ENCODE results near the gene CXCR6. TPM values are rescaled to one million over a fixed set of nuclear protein-coding genes. Genes with fewer than 3 reads are reported as not detected.

Gene CXCR6
- total and polyA plus RNA-seq, 4 donors: 0.10 to 0.30 (median 0.14) TPM; not detected in 1

- no peak overlapping the region for H3K27ac ChIP-seq (ENCODE audit: low read depth, low read length)
- peaks cover 13% of the 10 kb centered on the region for H3K36me3 ChIP-seq (ENCODE audit: control insufficient read depth, insufficient read depth, low read length)
- no peaks in the 10 kb centered on the region for H3K9me3 ChIP-seq (ENCODE audit: control insufficient read depth, insufficient read depth, low read length)
- H3K27me3 ChIP-seq (ENCODE audit: control insufficient read depth, insufficient read depth, low read length): no peaks in the 10 kb centered on the region
- no peaks in the 10 kb centered on the region for H3K4me1 ChIP-seq (ENCODE audit: control insufficient read depth, insufficient read depth, low read length)
- no peak for DNase-seq (ENCODE audit: low read depth in 4 of 6, low spot score in 6 of 6)
- no peak overlapping the region for H3K4me3 ChIP-seq (ENCODE audit: low read depth, low read length)
- 94% methylated on average over 2 of the region's 5 CpGs for WGBS (ENCODE audit: insufficient coverage)
These were observed 1.8 kb downstream of the CXCR6 start for GRCh38 chr3:45944830-45945620.

- Histone ChIP-seq H3K4me1 (ENCODE audit: control insufficient read depth, insufficient read depth, low read length) (no peaks in the 10 kb centered on the region), H3K27ac (ENCODE audit: low read depth, low read length) (no peak overlapping the region), H3K27me3 (ENCODE audit: control insufficient read depth, insufficient read depth, low read length) (no peaks in the 10 kb centered on the region), H3K36me3 (ENCODE audit: control insufficient read depth, insufficient read depth, low read length) (peaks cover 19% of the 10 kb centered on the region), H3K4me3 (ENCODE audit: low read depth, low read length) (no peak overlapping the region), H3K9me3 (ENCODE audit: control insufficient read depth, insufficient read depth, low read length) (no peaks in the 10 kb centered on the region)
- WGBS (ENCODE audit: insufficient coverage): 100% methylated on average over 1 of the region's 1 CpG
- DNase-seq (ENCODE audit: low read depth in 4 of 6, low spot score in 6 of 6): no peak
These were observed 3.0 kb downstream of the CXCR6 start for GRCh38 chr3:45946307-45946706.

- 96% methylated on average over 3 of the region's 3 CpGs for WGBS (ENCODE audit: insufficient coverage)
- no peak for DNase-seq (ENCODE audit: low read depth in 4 of 6, low spot score in 6 of 6)
- Histone ChIP-seq H3K9me3 (ENCODE audit: control insufficient read depth, insufficient read depth, low read length) (no peaks in the 10 kb centered on the region), H3K4me1 (ENCODE audit: control insufficient read depth, insufficient read depth, low read length) (no peaks in the 10 kb centered on the region), H3K27me3 (ENCODE audit: control insufficient read depth, insufficient read depth, low read length) (no peaks in the 10 kb centered on the region), H3K27ac (ENCODE audit: low read depth, low read length) (no peak overlapping the region), H3K36me3 (ENCODE audit: control insufficient read depth, insufficient read depth, low read length) (peaks cover 22% of the 10 kb centered on the region), H3K4me3 (ENCODE audit: low read depth, low read length) (no peak overlapping the region)
These were observed 3.6 kb downstream of the CXCR6 start for GRCh38 chr3:45946875-45947274.

DNA sequence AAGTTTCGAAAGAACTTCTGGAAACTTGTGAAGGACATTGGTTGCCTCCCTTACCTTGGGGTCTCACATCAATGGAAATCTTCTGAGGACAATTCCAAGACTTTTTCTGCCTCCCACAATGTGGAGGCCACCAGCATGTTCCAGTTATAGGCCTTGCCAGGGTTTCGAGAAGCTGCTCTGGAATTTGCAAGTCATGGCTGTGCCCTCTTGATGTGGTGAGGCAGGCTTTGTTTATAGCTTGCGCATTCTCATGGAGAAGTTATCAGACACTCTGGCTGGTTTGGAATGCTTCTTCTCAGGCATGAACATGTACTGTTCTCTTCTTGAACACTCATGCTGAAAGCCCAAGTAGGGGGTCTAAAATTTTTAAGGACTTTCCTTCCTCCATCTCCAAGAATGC, 4.1 kb downstream of the CXCR6 start:
- no peaks in the 10 kb centered on the region for H3K27me3 ChIP-seq (ENCODE audit: control insufficient read depth, insufficient read depth, low read length)
- 100% methylated on average over 2 of the region's 3 CpGs for WGBS (ENCODE audit: insufficient coverage)
- no peak overlapping the region for H3K27ac ChIP-seq (ENCODE audit: low read depth, low read length)
- H3K36me3 ChIP-seq (ENCODE audit: control insufficient read depth, insufficient read depth, low read length): peaks cover 22% of the 10 kb centered on the region
- no peak overlapping the region for H3K4me3 ChIP-seq (ENCODE audit: low read depth, low read length)
- no peaks in the 10 kb centered on the region for H3K4me1 ChIP-seq (ENCODE audit: control insufficient read depth, insufficient read depth, low read length)
- no peak for DNase-seq (ENCODE audit: low read depth in 4 of 6, low spot score in 6 of 6)
- no peaks in the 10 kb centered on the region for H3K9me3 ChIP-seq (ENCODE audit: control insufficient read depth, insufficient read depth, low read length)

DNA sequence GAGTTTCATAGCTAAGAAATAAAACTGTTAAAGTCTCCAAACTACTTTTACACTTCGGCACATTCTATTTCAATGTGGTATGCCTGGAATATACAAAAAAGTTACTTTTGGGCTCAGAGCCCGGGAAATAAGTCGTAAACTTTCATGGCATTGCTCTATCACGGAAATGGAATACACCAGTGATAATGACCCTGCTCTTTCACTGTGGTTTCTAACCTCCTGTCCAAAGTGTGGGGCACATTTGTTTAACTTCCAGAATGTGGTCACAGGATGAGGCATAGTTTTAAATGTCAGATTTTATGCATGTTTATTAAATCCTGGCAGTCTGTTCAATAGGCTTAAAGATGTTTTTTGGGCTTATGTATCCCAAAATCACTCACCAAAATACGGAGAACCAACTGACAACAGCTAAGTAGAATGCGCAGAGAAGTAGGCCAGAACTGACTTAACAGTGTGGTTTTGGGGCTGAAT, 5.1 kb downstream of the CXCR6 start:
- H3K4me1 ChIP-seq (ENCODE audit: control insufficient read depth, insufficient read depth, low read length): no peaks in the 10 kb centered on the region
- H3K9me3 ChIP-seq (ENCODE audit: control insufficient read depth, insufficient read depth, low read length): no peaks in the 10 kb centered on the region
- H3K4me3 ChIP-seq (ENCODE audit: low read depth, low read length): no peak overlapping the region
- DNase-seq (ENCODE audit: low read depth in 4 of 6, low spot score in 6 of 6): peak in 1 of 6 donors; percentile 41
- peaks cover 22% of the 10 kb centered on the region for H3K36me3 ChIP-seq (ENCODE audit: control insufficient read depth, insufficient read depth, low read length)
- 96% methylated on average over 3 of the region's 6 CpGs for WGBS (ENCODE audit: insufficient coverage)
- H3K27me3 ChIP-seq (ENCODE audit: control insufficient read depth, insufficient read depth, low read length): no peaks in the 10 kb centered on the region
- no peak overlapping the region for H3K27ac ChIP-seq (ENCODE audit: low read depth, low read length)

GRCh38 chr3:45948881-45949280, 5.6 kb downstream of the CXCR6 start:
- Histone ChIP-seq H3K9me3 (ENCODE audit: control insufficient read depth, insufficient read depth, low read length) (no peaks in the 10 kb centered on the region), H3K4me3 (ENCODE audit: low read depth, low read length) (no peak overlapping the region), H3K36me3 (ENCODE audit: control insufficient read depth, insufficient read depth, low read length) (peaks cover 22% of the 10 kb centered on the region), H3K27ac (ENCODE audit: low read depth, low read length) (no peak overlapping the region), H3K27me3 (ENCODE audit: control insufficient read depth, insufficient read depth, low read length) (no peaks in the 10 kb centered on the region), H3K4me1 (ENCODE audit: control insufficient read depth, insufficient read depth, low read length) (no peaks in the 10 kb centered on the region)
- WGBS (ENCODE audit: insufficient coverage): 96% methylated on average over 6 of the region's 6 CpGs
- no peak for DNase-seq (ENCODE audit: low read depth in 4 of 6, low spot score in 6 of 6)

DNA sequence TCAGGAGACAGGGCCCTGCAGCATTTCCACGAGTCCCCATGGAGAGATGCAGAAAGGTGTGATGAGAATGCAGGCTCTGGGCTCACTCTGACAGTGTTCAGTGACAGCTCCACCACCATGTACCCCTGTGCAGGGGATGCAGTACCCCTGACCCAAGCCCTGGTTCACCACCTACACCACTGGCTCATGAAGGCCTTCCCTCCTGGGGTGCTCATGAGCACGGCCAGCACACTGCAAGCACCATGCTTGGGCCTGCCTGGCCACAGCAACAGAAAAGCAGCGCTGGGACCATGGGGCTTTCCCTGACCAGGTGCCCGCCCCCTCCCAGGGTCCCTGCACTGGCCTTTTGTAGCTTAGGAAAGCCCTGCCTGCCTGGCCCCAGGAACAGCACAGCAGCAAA, 6.2 kb downstream of the CXCR6 start:
- WGBS (ENCODE audit: insufficient coverage): 91% methylated on average over 4 of the region's 4 CpGs
- peaks cover 24% of the 10 kb centered on the region for H3K36me3 ChIP-seq (ENCODE audit: control insufficient read depth, insufficient read depth, low read length)
- no peaks in the 10 kb centered on the region for H3K4me1 ChIP-seq (ENCODE audit: control insufficient read depth, insufficient read depth, low read length)
- no peak for DNase-seq (ENCODE audit: low read depth in 4 of 6, low spot score in 6 of 6)
- H3K4me3 ChIP-seq (ENCODE audit: low read depth, low read length): no peak overlapping the region
- H3K27me3 ChIP-seq (ENCODE audit: control insufficient read depth, insufficient read depth, low read length): no peaks in the 10 kb centered on the region
- no peaks in the 10 kb centered on the region for H3K9me3 ChIP-seq (ENCODE audit: control insufficient read depth, insufficient read depth, low read length)
- no peak overlapping the region for H3K27ac ChIP-seq (ENCODE audit: low read depth, low read length)

DNA sequence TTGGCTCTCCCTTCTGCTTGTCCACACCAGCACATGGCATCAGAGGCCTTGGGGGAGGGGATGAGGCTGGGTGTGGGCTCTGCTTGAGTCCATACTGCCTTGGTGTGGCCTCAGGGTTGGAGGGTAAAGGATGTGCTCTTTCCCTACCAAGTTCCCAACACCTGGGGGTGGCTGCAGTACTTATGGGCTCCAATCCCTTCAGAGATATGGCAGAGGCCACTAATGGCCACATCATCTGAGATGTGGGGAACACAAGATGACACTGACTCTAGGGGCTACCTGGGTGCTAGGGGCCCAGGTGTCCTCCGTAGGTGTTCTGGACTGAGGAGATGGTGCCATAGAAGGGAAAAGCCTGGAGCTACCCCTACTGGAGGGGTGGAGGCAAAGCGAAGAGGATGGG, 6.9 kb downstream of the CXCR6 start:
- Histone ChIP-seq H3K9me3 (ENCODE audit: control insufficient read depth, insufficient read depth, low read length) (no peaks in the 10 kb centered on the region), H3K27ac (ENCODE audit: low read depth, low read length) (no peak overlapping the region), H3K4me1 (ENCODE audit: control insufficient read depth, insufficient read depth, low read length) (no peaks in the 10 kb centered on the region), H3K27me3 (ENCODE audit: control insufficient read depth, insufficient read depth, low read length) (no peaks in the 10 kb centered on the region), H3K4me3 (ENCODE audit: low read depth, low read length) (no peak overlapping the region), H3K36me3 (ENCODE audit: control insufficient read depth, insufficient read depth, low read length) (peaks cover 31% of the 10 kb centered on the region)
- DNase-seq (ENCODE audit: low read depth in 4 of 6, low spot score in 6 of 6): no peak
- 100% methylated on average over 1 of the region's 2 CpGs for WGBS (ENCODE audit: insufficient coverage)

GRCh38 chr3:45950686-45951600, 7.7 kb downstream of the CXCR6 start:
- Histone ChIP-seq H3K27me3 (ENCODE audit: control insufficient read depth, insufficient read depth, low read length) (no peaks in the 10 kb centered on the region), H3K4me3 (ENCODE audit: low read depth, low read length) (no peak overlapping the region), H3K9me3 (ENCODE audit: control insufficient read depth, insufficient read depth, low read length) (no peaks in the 10 kb centered on the region), H3K27ac (ENCODE audit: low read depth, low read length) (no peak overlapping the region), H3K36me3 (ENCODE audit: control insufficient read depth, insufficient read depth, low read length) (peaks cover 33% of the 10 kb centered on the region), H3K4me1 (ENCODE audit: control insufficient read depth, insufficient read depth, low read length) (no peaks in the 10 kb centered on the region)
- WGBS (ENCODE audit: insufficient coverage): 90% methylated on average over 2 of the region's 6 CpGs
- DNase-seq (ENCODE audit: low read depth in 4 of 6, low spot score in 6 of 6): no peak

Measured in spinal cord (tissue), 10 donors.